B cell (primary cell): ENCODE data around the gene SPAG5. TPM values are rescaled to one million over a fixed set of nuclear protein-coding genes. Genes with fewer than 3 reads are reported as not detected.

Experiments used
- ATAC-seq: fragments of 200-7000 bp; cut with Tn5 transposase; one replicate; pipeline ENCODE4 v1.10.0; 2021; ENCODE audit warnings: low read depth, mild to moderate bottlenecking, moderate number of reproducible peaks, moderate library complexity
- CTCF ChIA-PET: fragments of 350-600 bp; sonication (Branson Sonifier 250); formaldehyde crosslinking; loops from one replicate; lab custom pipeline; 2021; ENCODE audit warnings: antibody characterized with exemption, inconsistent platforms; lab: Charles Lee
- POLR2A ChIA-PET: fragments of 350-600 bp; sonication (Branson Sonifier 250); formaldehyde crosslinking; loops from one replicate; lab custom pipeline; 2021; ENCODE audit warnings: antibody characterized with exemption; lab: Charles Lee
- DNase-seq: peaks from one replicate; pipeline ENCODE4 v3.0.0; 2013
- H2AFZ ChIP-seq: 2 replicates; pipeline ENCODE4 v1.6.1; 2012; ENCODE audit warnings: mild to moderate bottlenecking, low read depth, low read length; ENCODE audit not compliant: insufficient read depth, poor library complexity, severe bottlenecking
- H3K27ac ChIP-seq, 2 donors: 1 replicate in 1 of 2; 2 replicates in 1 of 2; pipeline ENCODE4 v1.5.1; 2012 to 2013; ENCODE audit warnings: low read length in 2 of 2, mild to moderate bottlenecking in 2 of 2, moderate library complexity in 1 of 2
- H3K27me3 ChIP-seq, 4 experiments: fragments of 200-600 bp in 1 of 4; sonication (generic) in 1 of 4; replicated peaks in 1 of 4; 1 replicate in 2 of 4; 2 replicates in 2 of 4; pipeline versions ENCODE4 v1.6.1 to v1.7.0; 2013 to 2016; ENCODE audit warnings: low read length in 3 of 4, mild to moderate bottlenecking in 2 of 4, mixed read lengths in 1 of 4, moderate library complexity in 1 of 4; ENCODE audit not compliant: insufficient read depth in 4 of 4, control insufficient read depth in 3 of 4; ENCODE audit errors: control extremely low read depth in 1 of 4
- H3K36me3 ChIP-seq, 2 experiments: replicated peaks in 1 of 2; 1 replicate in 1 of 2; 2 replicates in 1 of 2; pipeline versions ENCODE4 v1.6.1 to v1.7.1; 2013; ENCODE audit warnings: low read length in 1 of 2; ENCODE audit not compliant: insufficient read depth in 2 of 2, control insufficient read depth in 1 of 2; ENCODE audit errors: control extremely low read depth in 1 of 2, extremely low read depth in 1 of 2
- H3K4me1 ChIP-seq, 2 donors: fragments of 200-600 bp in 1 of 2; sonication (generic) in 1 of 2; 1 replicate in 1 of 2; 2 replicates in 1 of 2; pipeline versions ENCODE4 v1.5.1 to v1.6.1; 2013 to 2017; ENCODE audit warnings: low read length in 2 of 2; ENCODE audit not compliant: control insufficient read depth in 2 of 2, insufficient read depth in 2 of 2
- H3K4me2 ChIP-seq: replicated peaks from 2 replicates; pipeline ENCODE3; 2012; ENCODE audit warnings: mild to moderate bottlenecking, low read depth, low read length; ENCODE audit not compliant: poor library complexity, severe bottlenecking
- H3K4me3 ChIP-seq, 5 experiments: fragments of 200-600 bp in 1 of 5; sonication (generic) in 1 of 5; 1 replicate in 3 of 5; 2 replicates in 2 of 5; pipeline versions ENCODE4 v1.5.1 to v1.7.0; 2011 to 2016; ENCODE audit warnings: low read length in 4 of 5, mild to moderate bottlenecking in 4 of 5, low read depth in 2 of 5, control low read depth in 1 of 5, moderate library complexity in 1 of 5; ENCODE audit not compliant: insufficient read depth in 1 of 5; ENCODE audit errors: control extremely low read depth in 1 of 5, extremely low read depth in 1 of 5
- H3K79me2 ChIP-seq: fragments of 200-600 bp; sonication (generic); one replicate; pipeline ENCODE4 v1.6.0; 2016; ENCODE audit warnings: low read length; ENCODE audit not compliant: control insufficient read depth, insufficient read depth
- H3K9ac ChIP-seq: fragments of 200-600 bp; sonication (generic); 2 replicates; pipeline ENCODE4 v1.6.1; 2017; ENCODE audit warnings: mild to moderate bottlenecking, low read length, moderate library complexity
- H3K9me3 ChIP-seq, 3 donors: one replicate each; pipeline versions ENCODE4 v1.6.1 to v1.7.1; 2013; ENCODE audit warnings: low read length in 2 of 3; ENCODE audit not compliant: control insufficient read depth in 2 of 3, insufficient read depth in 1 of 3; ENCODE audit errors: control extremely low read depth in 1 of 3
- H4K20me1 ChIP-seq: 2 replicates; pipeline ENCODE4 v1.6.0; 2012; ENCODE audit warnings: mild to moderate bottlenecking, low read length; ENCODE audit not compliant: insufficient read depth, control insufficient read depth, poor library complexity, severe bottlenecking
- H3K27ac Mint-ChIP-seq: one replicate; pipeline ENCODE4 v1.8.0; 2021; ENCODE audit warnings: mixed read lengths
- H3K27me3 Mint-ChIP-seq: one replicate; pipeline ENCODE4 v1.8.0; 2021; ENCODE audit warnings: mixed read lengths
- H3K4me1 Mint-ChIP-seq: one replicate; pipeline ENCODE4 v1.8.0; 2021; ENCODE audit warnings: mixed read lengths
- H3K4me3 Mint-ChIP-seq: one replicate; pipeline ENCODE4 v1.8.0; 2021; ENCODE audit warnings: mixed read lengths
- H3K9me3 Mint-ChIP-seq: one replicate; pipeline ENCODE4 v1.8.0; 2022; ENCODE audit warnings: mixed read lengths; ENCODE audit not compliant: insufficient read depth
- EZH2 ChIP-seq: IDR thresholded peaks from 2 replicates; pipeline ENCODE4 v1.6.1; 2012; ENCODE audit warnings: borderline replicate concordance, low read depth, mild to moderate bottlenecking, moderate library complexity, low read length; ENCODE audit not compliant: insufficient read depth, poor library complexity, severe bottlenecking
- WGBS: methylation state at CpG from one replicate; pipeline ENCODE4 v1.1.5; 2013; ENCODE audit warnings: missing lambda C conversion rate; ENCODE audit not compliant: insufficient coverage; 5-methylcytosine and 5-hydroxymethylcytosine counted together
- intact Hi-C: fragments of 100-400 bp; cut with micrococcal nuclease; formaldehyde crosslinking; loops from one replicate; pipeline ENCODE4 v1.10.0; 2022
- polyA plus RNA-seq: library from polyadenylated mRNA; depleted of rRNA; stranded (reverse); fragments of >200 nt; gene quantifications from 2 replicates; pipeline ENCODE4 v1.2.3, GENCODE V29; 2012
- total RNA-seq, 2 donors: library from RNA; stranded (reverse); fragments of 120-200 nt in 1 of 2; gene quantifications; 1 replicate in 1 of 2; 2 replicates in 1 of 2; pipeline versions ENCODE4 v1.2.3 to v1.2.4, GENCODE V29; 2013 to 2022
- TF ChIP-seq, protein P1 (sequence below): fragments of 200-600 bp; IDR thresholded peaks from one replicate; pipeline ENCODE4 v1.8.0; 2022; ENCODE audit warnings: antibody characterized with exemption, mild to moderate bottlenecking

SPAG5 gene
- total and polyA plus RNA-seq, 2 donors (not counting 1 experiment from before 2014, with no cell fraction given): 4.7 to 8.0 TPM

DNA sequence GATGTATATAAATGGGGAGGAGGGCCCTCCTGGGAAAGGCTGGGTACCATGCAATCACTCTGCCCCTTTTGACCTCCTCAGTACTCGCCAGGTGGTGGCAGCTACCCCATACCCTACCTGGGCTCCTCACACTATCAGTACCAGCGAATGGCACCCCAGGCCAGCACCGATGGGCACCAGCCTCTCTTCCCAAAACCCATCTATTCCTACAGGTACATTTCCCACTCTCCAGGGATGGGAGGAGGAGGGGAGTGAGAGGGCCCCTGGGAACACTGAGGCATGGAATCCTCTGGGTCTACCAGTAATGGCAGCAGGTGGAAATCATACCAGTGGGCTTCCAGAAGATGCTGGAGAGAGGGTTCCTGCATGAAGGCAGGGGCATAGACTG lies 69.8 kb downstream of the SPAG5 start:
- ChIA-PET CTCF (no interaction called here), POLR2A (interaction anchor here (0.6 kb wide), 1 partner anchor 65 kb away, joined by 3 read pairs; no protein-coding TSS in a partner anchor)
- H3K4me1 Mint-ChIP-seq: no peaks in the 10 kb centered on the region
- H3K27ac ChIP-seq: no peak overlapping the region
- WGBS: no CpG with 5 or more reads among the region's 3 CpGs
- H3K4me1 ChIP-seq: no peaks in the 10 kb centered on the region
- peaks cover 3% of the 10 kb centered on the region for H3K27me3 Mint-ChIP-seq
- no peak for ATAC-seq
- no peak overlapping the region for H3K27ac Mint-ChIP-seq
- H3K4me3 Mint-ChIP-seq: no peak overlapping the region
- H3K27me3 ChIP-seq: peaks cover 0 to 2% (median 0%) of the 10 kb centered on the region in 4 experiments
- intact Hi-C loops: no loop called here
- H3K36me3 ChIP-seq: no peaks in the 10 kb centered on the region
- H3K4me2 ChIP-seq: no peak overlapping the region
- H2AFZ ChIP-seq: no peak overlapping the region
- no peaks in the 10 kb centered on the region for H4K20me1 ChIP-seq
- H3K4me3 ChIP-seq: no peak overlapping the region
- no peaks in the 10 kb centered on the region for H3K9me3 ChIP-seq
- no peak for DNase-seq
- no peak overlapping the region for H3K9ac ChIP-seq
- no peaks in the 10 kb centered on the region for H3K9me3 Mint-ChIP-seq
- no peak for TF ChIP-seq EZH2
- TF ChIP-seq, protein P1, sequence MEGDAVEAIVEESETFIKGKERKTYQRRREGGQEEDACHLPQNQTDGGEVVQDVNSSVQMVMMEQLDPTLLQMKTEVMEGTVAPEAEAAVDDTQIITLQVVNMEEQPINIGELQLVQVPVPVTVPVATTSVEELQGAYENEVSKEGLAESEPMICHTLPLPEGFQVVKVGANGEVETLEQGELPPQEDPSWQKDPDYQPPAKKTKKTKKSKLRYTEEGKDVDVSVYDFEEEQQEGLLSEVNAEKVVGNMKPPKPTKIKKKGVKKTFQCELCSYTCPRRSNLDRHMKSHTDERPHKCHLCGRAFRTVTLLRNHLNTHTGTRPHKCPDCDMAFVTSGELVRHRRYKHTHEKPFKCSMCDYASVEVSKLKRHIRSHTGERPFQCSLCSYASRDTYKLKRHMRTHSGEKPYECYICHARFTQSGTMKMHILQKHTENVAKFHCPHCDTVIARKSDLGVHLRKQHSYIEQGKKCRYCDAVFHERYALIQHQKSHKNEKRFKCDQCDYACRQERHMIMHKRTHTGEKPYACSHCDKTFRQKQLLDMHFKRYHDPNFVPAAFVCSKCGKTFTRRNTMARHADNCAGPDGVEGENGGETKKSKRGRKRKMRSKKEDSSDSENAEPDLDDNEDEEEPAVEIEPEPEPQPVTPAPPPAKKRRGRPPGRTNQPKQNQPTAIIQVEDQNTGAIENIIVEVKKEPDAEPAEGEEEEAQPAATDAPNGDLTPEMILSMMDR: no peak
- no peaks in the 10 kb centered on the region for H3K79me2 ChIP-seq

DNA sequence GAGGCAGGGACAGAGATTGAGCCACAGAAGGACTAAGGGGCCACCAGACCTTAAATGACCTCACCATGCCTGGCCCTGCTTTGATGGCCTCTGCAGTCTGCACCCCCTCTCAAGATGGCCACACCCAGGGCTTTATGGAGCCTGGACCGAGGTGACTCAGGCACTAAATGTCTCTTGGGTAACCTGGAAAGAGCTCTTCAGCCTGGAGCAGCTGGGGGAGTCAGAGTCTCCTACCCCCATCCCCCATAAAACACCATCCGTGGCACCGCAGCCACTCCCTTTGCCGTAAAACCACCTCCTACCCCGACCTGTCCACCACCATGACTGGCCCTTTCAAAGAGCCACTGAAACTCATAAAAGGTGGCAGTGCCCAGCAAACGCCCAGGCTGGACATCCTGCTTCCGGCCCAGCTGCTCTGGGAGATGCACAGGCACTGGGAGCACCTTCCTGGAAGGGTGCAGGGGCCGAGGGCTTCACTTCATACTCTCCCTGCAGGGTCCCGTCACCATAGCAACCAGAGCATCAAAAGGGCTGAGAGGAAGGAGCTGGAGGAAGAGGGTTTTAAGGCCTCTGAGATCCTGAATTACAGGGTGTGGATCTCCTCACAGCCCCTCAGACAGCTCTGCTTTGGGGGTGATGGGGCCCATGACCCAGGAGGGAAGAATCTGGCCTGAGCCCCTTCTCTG lies 70.4 kb downstream of the SPAG5 start:
- intact Hi-C loops: no loop called here
- Histone ChIP-seq H3K36me3 (no peaks in the 10 kb centered on the region), H3K79me2 (no peaks in the 10 kb centered on the region), H3K4me1 (no peaks in the 10 kb centered on the region), H3K9ac (no peak overlapping the region), H4K20me1 (no peaks in the 10 kb centered on the region), H3K4me3 (no peak overlapping the region), H3K27ac (no peak overlapping the region), H3K27me3 (peaks cover 0 to 2% (median 0%) of the 10 kb centered on the region in 4 experiments), H3K4me2 (no peak overlapping the region), H3K9me3 (no peaks in the 10 kb centered on the region), H2AFZ (no peak overlapping the region)
- no peaks in the 10 kb centered on the region for H3K4me1 Mint-ChIP-seq
- ATAC-seq: no peak
- no peak overlapping the region for H3K4me3 Mint-ChIP-seq
- 75% methylated on average over 9 of the region's 9 CpGs for WGBS
- no peak for TF ChIP-seq EZH2
- TF ChIP-seq, protein P1: no peak
- H3K9me3 Mint-ChIP-seq: no peaks in the 10 kb centered on the region
- DNase-seq: no peak
- ChIA-PET POLR2A (interaction anchor here (0.6 kb wide), 1 partner anchor 64 kb away, joined by 3 read pairs; no protein-coding TSS in a partner anchor), CTCF (interaction anchor here (0.9 kb wide), 1 partner anchor 12 kb away, joined by 3 read pairs; no protein-coding TSS in a partner anchor)
- no peak overlapping the region for H3K27ac Mint-ChIP-seq
- peaks cover 3% of the 10 kb centered on the region for H3K27me3 Mint-ChIP-seq
